Right atrium auricular region (tissue), 2 donors: ENCODE results near the gene HGF. TPM values are rescaled to one million over a fixed set of nuclear protein-coding genes. Genes with fewer than 3 reads are reported as not detected.
"Not testable (repeated sequence)": the region's sequence is repeated elsewhere in the genome, so short reads cannot be mapped to it uniquely, and the experiment has no call there.

ENCODE experiments used
- DNase-seq: peaks from one replicate; pipeline ENCODE4 v3.0.0-alpha.2; 2019; ENCODE audit warnings: low spot score
- H3K27ac ChIP-seq, 2 donors: fragments of 200-600 bp; sonication (generic); 1 replicate in 1 of 2; 2 replicates in 1 of 2; pipeline ENCODE4 v1.5.1; 2016 to 2019
- H3K27me3 ChIP-seq, 2 donors: fragments of 200-600 bp; sonication (generic); one replicate each; pipeline versions ENCODE4 v1.5.1 to v1.6.0; 2017 to 2019
- H3K36me3 ChIP-seq: fragments of 200-600 bp; sonication (generic); one replicate; pipeline ENCODE4 v1.5.1; 2016
- H3K4me1 ChIP-seq, 2 donors: fragments of 200-600 bp; sonication (generic); one replicate each; pipeline versions ENCODE4 v1.5.1 to v1.6.0; 2017 to 2019
- H3K4me3 ChIP-seq, 2 donors: fragments of 200-600 bp; sonication (generic); 1 replicate in 1 of 2; 2 replicates in 1 of 2; pipeline ENCODE4 v1.5.1; 2017 to 2019; ENCODE audit warnings: mild to moderate bottlenecking in 1 of 2, moderate library complexity in 1 of 2
- H3K9me3 ChIP-seq, 2 donors: fragments of 200-600 bp; sonication (generic); one replicate each; pipeline ENCODE4 v1.5.1; 2019
- total RNA-seq, 2 donors: library from RNA; depleted of rRNA; stranded (reverse); fragments of >200 nt; gene quantifications; one replicate each; pipeline ENCODE4 v1.1.0, GENCODE V29; 2016
- TF ChIP-seq, protein P1 (sequence below), 2 donors: fragments of 200-600 bp; sonication (generic); IDR thresholded peaks; one replicate each; pipeline ENCODE4 v1.5.1; 2019; ENCODE audit warnings: antibody characterized with exemption in 2 of 2

The HGF gene
- total RNA-seq, 2 donors from 2014 or later, result 2.1 to 3.5 TPM

DNA sequence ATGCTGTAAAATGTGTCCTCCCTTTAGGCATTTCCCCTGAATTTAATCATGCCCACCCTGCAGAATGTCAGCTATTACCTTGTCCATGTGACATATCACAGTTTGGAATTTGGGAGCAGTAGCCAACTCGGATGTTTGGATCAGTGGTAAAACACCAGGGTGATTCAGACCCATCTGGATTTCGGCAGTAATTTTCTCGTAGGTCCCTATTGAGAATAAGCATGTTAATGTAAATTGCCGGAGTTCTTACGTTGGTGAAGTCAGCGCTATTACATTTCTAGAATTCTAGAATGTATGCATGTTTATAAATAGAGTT is 44.1 kb downstream of the HGF start:
- DNase-seq, result no peak
- H3K9me3 ChIP-seq, result no peaks in the 10 kb centered on the region
- H3K27me3 ChIP-seq, result no peaks in the 10 kb centered on the region
- no peaks in the 10 kb centered on the region for H3K4me1 ChIP-seq
- TF ChIP-seq, protein P1, sequence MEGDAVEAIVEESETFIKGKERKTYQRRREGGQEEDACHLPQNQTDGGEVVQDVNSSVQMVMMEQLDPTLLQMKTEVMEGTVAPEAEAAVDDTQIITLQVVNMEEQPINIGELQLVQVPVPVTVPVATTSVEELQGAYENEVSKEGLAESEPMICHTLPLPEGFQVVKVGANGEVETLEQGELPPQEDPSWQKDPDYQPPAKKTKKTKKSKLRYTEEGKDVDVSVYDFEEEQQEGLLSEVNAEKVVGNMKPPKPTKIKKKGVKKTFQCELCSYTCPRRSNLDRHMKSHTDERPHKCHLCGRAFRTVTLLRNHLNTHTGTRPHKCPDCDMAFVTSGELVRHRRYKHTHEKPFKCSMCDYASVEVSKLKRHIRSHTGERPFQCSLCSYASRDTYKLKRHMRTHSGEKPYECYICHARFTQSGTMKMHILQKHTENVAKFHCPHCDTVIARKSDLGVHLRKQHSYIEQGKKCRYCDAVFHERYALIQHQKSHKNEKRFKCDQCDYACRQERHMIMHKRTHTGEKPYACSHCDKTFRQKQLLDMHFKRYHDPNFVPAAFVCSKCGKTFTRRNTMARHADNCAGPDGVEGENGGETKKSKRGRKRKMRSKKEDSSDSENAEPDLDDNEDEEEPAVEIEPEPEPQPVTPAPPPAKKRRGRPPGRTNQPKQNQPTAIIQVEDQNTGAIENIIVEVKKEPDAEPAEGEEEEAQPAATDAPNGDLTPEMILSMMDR (IDR thresholded peaks at IDR 0.05), result no peak
- no peaks in the 10 kb centered on the region for H3K36me3 ChIP-seq
- H3K4me3 ChIP-seq, result no peak overlapping the region
- no peak overlapping the region for H3K27ac ChIP-seq

DNA sequence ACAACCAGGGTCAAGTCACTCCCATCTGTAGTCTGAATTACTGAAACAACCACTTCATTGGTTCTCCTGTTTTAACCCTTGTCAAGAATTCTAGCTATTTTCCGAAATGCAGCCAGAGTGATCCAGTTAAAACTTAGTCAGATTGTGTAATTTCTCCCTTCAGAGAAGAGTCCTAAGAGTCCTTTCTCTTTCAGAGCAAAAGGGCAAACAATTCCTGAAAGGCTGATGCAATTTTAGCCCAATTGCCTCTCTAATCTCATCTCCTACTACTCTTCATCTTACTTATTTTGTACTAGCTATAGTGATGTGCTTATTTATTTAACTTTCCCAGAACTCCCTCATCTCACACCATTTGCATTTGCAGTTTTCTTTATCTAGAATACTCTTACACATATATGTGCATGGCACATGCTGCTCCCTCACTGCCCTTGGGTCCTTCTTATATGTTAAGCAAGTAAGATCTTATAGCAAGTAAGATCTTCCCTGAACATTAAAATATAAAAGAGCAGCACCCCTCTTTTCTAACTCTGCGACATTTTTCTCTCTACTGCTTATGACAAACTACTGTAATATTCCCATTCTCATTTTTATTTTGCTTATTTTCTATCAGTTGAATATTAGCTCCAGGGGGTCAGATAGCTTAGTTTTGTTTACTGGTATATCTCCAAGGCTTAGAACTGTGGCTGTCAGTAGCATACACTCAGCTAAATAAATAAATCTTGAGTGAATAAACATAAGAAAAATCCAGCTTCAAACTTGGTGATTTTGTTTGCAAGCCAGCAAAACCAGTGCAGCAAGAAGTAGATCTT is 44.6 kb downstream of the HGF start:
- Histone ChIP-seq H3K36me3 (no peaks in the 10 kb centered on the region), H3K27me3 (no peaks in the 10 kb centered on the region), H3K4me1 (no peaks in the 10 kb centered on the region), H3K4me3 (no peak overlapping the region), H3K9me3 (no peaks in the 10 kb centered on the region), H3K27ac (no peak overlapping the region)
- no peak for DNase-seq
- TF ChIP-seq, protein P1 (IDR thresholded peaks at IDR 0.05), result no peak

DNA sequence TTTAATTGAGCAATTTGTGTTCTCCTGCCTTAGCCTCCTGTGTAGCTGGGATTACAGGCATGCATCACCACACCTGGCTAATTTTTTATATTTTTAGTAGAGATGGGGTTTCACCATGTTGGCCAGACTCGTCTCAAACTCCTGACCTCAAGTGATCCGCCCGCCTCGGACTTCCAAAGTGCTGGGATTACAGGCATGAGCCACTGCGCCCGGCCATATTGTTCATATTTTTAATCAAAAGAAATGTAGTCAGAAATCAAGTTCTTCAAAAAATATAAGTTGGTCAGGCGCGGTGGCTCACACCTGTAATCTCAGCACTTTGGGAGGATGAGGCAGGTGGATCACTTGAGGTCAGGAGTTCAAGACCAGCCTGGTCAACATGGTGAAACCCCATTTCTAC is 47.6 kb downstream of the HGF start:
- not testable (repeated sequence) for H3K27ac ChIP-seq, H3K4me1 ChIP-seq, H3K9me3 ChIP-seq, H3K4me3 ChIP-seq, DNase-seq, H3K27me3 ChIP-seq, H3K36me3 ChIP-seq

DNA sequence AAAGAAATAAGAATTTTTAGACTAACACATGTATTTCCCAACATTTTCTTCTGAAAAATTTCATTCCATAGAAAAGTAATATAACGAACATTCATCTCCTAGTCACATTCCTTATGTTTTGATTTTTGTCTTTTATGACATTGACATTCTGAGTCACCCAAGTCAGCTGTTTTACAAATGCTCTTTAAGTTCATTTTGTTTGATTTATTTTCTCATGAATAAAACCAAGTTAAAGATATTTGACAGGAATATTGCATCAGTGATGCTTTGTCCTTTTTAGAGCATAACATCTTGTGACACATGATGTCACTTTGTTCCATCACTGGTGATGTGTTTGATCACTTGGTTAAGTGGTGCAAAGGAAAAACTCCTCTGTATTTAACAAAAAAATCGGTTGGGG is 48.4 kb downstream of the HGF start:
- H3K4me1 ChIP-seq, result no peaks in the 10 kb centered on the region
- H3K27ac ChIP-seq, result no peak overlapping the region
- TF ChIP-seq, protein P1 (IDR thresholded peaks at IDR 0.05), result no peak
- no peaks in the 10 kb centered on the region for H3K36me3 ChIP-seq
- no peaks in the 10 kb centered on the region for H3K9me3 ChIP-seq
- no peaks in the 10 kb centered on the region for H3K27me3 ChIP-seq
- DNase-seq, result no peak
- no peak overlapping the region for H3K4me3 ChIP-seq

DNA sequence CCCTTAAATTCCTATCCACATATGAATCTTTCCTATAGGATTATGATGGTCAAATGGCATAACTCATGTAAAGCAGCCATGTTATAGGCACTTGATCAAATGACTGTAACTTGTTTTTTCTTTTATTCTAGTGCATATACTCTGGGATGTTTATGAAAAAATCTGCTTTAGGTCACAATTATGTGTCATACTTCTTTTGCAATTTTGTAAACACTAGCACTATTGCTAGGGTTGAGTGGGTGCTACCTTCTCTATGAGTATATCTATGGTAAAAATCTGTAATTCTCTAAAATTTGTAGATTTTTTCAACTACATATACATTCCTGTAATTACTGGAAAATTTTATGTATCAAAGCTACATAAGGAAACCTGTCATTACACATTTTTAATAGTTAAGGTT is 50.0 kb downstream of the HGF start:
- H3K4me3 ChIP-seq, result no peak overlapping the region
- TF ChIP-seq, protein P1 (IDR thresholded peaks at IDR 0.05), result no peak
- no peaks in the 10 kb centered on the region for H3K4me1 ChIP-seq
- no peak overlapping the region for H3K27ac ChIP-seq
- H3K36me3 ChIP-seq, result no peaks in the 10 kb centered on the region
- DNase-seq, result no peak
- H3K27me3 ChIP-seq, result no peaks in the 10 kb centered on the region
- no peaks in the 10 kb centered on the region for H3K9me3 ChIP-seq

DNA sequence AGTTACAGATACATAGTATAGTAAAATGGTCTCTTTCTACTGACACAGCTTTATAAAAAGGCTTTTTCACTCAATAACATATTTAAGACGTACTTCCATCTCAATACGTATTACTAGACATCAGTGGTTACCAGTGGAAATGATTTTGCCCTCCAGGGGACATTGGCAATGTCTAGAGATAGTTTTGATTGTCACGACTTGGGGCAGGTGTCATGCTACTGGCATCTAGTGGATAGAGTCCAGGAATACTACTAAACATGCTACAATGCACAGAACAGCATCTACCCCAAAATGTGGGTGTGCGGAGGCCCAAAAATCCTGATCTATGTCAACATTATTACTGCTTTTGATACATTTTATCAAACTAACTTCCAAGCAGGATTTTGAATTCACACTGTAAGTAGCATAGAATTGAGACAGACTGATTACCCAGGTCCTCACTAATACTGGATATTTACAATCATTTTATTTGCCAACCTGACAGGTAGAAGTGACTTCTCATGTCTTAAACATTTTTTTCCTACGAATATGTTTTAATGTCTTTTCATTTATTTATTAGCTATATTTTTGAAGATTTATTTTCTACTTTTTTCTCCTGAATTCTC is 53.8 kb downstream of the HGF start:
- H3K4me1 ChIP-seq, result no peaks in the 10 kb centered on the region
- H3K9me3 ChIP-seq, result no peaks in the 10 kb centered on the region
- H3K36me3 ChIP-seq, result no peaks in the 10 kb centered on the region
- DNase-seq, result no peak
- TF ChIP-seq, protein P1 (IDR thresholded peaks at IDR 0.05), result peak in 1 of 2 donors; percentile 43
- no peaks in the 10 kb centered on the region for H3K27me3 ChIP-seq
- H3K27ac ChIP-seq, result no peak overlapping the region
- no peak overlapping the region for H3K4me3 ChIP-seq
